Hepatocyte (in vitro differentiated cells): ENCODE measurements around the gene NR6A1.

Experiments
- EZH2 ChIP-seq: fragments of 200-600 bp; sonication (generic); IDR thresholded peaks from 2 replicates; pipeline ENCODE4 v1.6.1; 2016; ENCODE audit warnings: antibody characterized with exemption, mild to moderate bottlenecking, borderline replicate concordance
- EZH2phosphoT487 ChIP-seq: fragments of 200-600 bp; sonication (generic); IDR thresholded peaks from one replicate; pipeline ENCODE4 v1.6.1; 2018; ENCODE audit warnings: antibody characterized with exemption, mild to moderate bottlenecking, low read depth, moderate library complexity; ENCODE audit not compliant: unreplicated experiment, severe bottlenecking
- TF ChIP-seq, protein P1 (sequence below): fragments of 200-600 bp; sonication (generic); IDR thresholded peaks from 2 replicates; pipeline ENCODE4 v1.5.1; 2016; ENCODE audit warnings: antibody characterized with exemption, mild to moderate bottlenecking; ENCODE audit not compliant: poor library complexity

- TF ChIP-seq, protein P1, sequence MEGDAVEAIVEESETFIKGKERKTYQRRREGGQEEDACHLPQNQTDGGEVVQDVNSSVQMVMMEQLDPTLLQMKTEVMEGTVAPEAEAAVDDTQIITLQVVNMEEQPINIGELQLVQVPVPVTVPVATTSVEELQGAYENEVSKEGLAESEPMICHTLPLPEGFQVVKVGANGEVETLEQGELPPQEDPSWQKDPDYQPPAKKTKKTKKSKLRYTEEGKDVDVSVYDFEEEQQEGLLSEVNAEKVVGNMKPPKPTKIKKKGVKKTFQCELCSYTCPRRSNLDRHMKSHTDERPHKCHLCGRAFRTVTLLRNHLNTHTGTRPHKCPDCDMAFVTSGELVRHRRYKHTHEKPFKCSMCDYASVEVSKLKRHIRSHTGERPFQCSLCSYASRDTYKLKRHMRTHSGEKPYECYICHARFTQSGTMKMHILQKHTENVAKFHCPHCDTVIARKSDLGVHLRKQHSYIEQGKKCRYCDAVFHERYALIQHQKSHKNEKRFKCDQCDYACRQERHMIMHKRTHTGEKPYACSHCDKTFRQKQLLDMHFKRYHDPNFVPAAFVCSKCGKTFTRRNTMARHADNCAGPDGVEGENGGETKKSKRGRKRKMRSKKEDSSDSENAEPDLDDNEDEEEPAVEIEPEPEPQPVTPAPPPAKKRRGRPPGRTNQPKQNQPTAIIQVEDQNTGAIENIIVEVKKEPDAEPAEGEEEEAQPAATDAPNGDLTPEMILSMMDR = no peak
- TF ChIP-seq EZH2 = no peak
- TF ChIP-seq EZH2phosphoT487 = no peak
Observed at GRCh38 chr9:124552273-124552605, 218.9 kb downstream of the NR6A1 start.
